LoVo (cell line): Measurements from ENCODE around the gene TBC1D25.
A peak's percentile ranks its signal among the peaks of the same experiment; 100 is the strongest.

ENCODE experiments used
- DNase-seq: peaks from one replicate; pipeline ENCODE4 v3.0.0-alpha.2; 2016; ENCODE audit warnings: low spot score

Gene TBC1D25, protein sequence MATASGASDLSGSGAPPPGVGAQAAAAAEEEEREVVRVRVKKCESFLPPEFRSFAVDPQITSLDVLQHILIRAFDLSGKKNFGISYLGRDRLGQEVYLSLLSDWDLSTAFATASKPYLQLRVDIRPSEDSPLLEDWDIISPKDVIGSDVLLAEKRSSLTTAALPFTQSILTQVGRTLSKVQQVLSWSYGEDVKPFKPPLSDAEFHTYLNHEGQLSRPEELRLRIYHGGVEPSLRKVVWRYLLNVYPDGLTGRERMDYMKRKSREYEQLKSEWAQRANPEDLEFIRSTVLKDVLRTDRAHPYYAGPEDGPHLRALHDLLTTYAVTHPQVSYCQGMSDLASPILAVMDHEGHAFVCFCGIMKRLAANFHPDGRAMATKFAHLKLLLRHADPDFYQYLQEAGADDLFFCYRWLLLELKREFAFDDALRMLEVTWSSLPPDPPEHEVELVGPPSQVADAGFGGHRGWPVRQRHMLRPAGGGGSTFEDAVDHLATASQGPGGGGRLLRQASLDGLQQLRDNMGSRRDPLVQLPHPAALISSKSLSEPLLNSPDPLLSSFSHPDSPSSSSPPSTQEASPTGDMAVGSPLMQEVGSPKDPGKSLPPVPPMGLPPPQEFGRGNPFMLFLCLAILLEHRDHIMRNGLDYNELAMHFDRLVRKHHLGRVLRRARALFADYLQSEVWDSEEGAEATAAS

DNA sequence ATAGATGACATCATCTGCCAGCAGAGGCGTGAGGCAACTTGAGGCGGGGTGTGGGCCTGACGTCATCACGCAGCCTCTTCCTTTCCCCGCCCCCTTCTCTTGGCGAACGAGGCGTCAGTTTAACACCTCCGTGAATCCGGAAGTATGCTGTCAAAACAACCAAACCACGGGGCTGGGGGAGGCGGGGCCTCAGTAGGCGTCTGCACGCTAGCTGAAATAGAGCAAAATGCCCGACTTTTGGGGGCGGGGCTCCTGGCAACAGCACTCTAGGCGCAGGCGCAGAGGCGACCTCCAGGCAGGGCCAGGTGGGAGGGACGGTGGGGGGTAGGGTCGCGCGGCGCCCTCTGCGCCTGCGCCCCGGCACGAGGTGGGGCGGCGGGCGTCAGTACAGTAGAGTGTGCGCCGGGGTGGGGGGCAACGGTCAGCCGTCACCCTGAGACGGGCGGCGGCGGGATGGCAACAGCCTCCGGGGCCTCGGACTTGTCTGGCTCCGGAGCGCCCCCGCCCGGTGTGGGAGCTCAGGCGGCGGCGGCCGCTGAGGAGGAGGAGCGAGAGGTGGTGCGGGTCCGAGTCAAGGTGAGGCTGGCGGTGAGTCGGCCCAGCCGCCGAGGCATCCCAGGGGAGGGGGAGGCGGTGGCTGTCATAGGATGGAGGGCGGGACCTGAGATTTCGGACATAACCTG, at the start of gene TBC1D25:
Gene TBC1D25 (plus strand): TSS at position 370 of the 683 bp plus-strand sequence. CDS start 84 bp downstream, at position 454.
- peak; percentile 91 for DNase-seq

DNA sequence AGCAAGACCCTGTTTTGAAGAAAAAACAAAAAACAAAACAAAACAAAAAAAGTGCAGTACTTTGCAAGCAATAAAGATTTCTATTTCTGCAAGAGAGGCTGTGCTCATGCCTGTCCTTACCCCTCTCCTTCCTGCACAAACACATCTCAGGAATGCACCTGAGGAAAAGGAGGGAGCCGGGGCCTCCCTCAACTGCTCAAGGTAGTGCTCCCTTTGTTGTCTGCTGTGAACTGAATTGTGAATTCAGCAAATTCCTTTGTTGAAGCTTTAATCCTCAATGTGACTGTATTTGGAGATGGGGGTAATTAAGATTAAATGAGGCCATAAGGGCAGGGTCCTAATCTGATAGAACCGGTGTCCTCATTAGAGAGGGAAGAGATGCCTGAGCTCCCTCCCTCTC, 49.6 kb upstream of the TBC1D25 start:
- DNase-seq = no peak

DNA sequence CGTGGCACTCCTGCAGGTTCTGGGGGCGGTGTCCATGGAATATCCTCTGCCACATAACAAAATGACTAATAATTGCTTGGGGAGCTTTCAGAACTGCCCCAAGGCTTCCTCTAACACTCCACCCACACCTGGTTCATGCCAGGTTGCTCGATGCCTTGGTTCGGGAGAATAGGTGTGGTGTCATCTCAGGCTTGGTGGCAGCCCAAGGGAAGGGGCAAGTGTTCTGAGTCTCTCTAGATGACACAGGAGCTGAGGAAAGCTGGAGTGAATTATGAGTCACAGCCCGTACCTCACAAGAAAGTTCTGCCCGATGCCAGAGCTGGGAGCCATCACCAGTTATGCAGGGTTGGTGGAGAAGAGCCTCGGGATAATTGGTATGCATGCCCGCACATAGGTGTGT, 48.9 kb upstream of the TBC1D25 start:
- DNase-seq = no peak

DNA sequence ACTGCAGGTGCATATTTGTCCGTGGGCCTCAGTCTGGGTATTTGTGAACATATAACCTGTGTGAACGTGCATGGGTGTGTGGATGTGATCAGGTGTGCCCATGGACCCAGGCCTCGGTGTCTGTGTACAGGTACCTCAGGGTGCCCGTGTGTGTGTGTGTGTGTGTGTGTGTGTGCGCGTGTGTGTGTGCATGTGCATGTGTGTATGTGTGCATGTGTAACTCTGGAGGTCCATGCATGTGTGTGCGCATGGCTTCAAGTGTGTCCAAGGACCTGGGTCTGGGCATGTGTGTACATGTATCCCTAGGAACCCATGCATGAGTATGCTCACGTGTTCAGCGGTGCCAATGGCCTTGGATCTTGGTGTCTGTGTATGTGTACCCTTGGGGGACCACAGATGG, 47.7 kb upstream of the TBC1D25 start:
- no peak for DNase-seq

DNA sequence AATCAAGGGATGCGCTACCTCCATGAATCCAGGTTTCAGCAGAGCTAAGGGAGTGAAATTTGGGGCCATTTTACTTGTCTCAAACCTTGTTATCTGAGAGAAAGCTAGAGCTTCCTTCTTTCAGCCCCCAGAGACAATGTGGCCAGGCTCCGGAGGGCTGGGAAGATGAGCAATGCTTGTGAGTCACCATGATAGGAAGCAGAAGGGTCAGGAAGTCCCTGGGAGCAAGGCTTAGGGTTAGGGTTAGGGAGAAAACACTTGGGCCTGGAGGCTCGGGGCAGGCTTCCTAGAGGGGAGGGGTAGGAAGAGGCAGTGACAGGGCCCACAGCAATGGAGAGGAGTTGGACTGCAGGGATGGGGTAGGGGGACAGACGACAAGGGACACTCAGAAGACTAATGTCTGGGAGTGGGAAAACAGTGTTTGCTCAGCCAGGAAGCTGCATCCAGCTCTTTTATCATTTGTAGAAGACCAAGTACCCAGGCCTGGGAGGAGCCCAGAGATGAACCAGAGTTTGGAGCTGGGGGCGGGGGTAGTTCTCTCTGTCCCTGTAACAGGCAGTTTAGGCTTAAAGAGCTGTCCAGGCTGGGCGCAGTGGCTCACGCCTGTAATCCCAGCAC, 47.1 kb upstream of the TBC1D25 start:
- DNase-seq = no peak

DNA sequence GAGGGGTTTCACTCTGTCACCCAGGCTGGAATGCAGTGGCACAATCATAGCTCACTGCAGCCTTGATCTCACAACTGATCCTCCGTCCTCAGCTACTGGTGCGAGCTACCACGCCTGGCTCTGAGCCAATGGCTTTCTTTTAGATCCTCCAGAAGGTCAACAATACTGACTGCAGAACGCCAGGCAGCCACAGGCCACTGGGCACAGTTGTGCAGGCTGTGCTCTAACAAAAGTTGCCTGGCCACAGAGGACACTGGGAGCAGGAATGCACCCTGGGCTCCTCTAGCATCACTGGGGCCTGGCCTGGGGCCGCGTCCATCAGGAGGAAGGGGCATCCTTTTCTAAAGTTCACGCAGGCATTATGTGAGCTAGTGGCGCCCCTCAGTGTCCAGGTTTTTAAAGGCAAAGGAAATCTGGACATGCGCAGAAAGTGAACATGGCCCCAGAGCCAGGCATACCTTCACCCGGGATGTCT, 45.6 kb upstream of the TBC1D25 start:
- no peak for DNase-seq

DNA sequence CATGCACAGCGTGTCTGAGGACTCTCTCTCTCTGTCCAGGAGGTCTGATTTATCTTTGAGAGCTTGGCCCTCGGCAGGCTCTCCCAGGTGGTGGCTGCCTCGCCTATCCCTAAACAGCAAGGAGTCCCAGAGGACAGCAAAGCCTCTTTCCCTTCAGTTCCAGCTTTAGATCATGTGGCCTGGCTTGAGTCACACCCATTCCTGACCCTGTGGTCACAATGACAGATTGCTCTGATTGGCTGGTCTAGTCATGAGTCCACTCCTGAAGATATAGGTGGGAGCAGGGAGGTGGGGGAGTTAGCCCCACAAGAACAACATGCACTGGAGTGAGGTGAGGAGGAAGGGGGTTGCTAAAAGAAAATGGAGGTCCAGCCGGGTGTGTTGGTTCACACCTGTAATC, 42.9 kb upstream of the TBC1D25 start:
- DNase-seq = no peak

DNA sequence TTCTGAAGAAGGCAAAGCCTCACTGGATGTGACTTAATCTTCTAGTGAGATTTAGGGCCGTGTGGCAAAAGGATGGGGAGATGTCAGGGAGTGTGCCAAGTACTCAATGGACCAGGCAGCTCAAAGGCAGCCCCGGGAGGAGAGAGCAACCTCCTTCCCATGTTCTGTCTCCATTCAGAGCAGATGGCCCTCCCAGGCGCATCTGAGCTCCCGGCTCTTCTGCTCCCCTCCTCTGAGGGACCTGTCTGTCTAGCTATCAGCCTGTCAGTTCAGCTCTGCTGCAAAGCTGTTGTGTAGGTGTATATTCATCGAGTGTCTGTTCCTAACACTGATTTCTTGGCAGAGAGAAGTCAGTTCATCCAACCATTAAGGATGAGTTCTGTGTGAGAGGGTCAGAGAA, 41.6 kb upstream of the TBC1D25 start:
- DNase-seq = no peak

DNA sequence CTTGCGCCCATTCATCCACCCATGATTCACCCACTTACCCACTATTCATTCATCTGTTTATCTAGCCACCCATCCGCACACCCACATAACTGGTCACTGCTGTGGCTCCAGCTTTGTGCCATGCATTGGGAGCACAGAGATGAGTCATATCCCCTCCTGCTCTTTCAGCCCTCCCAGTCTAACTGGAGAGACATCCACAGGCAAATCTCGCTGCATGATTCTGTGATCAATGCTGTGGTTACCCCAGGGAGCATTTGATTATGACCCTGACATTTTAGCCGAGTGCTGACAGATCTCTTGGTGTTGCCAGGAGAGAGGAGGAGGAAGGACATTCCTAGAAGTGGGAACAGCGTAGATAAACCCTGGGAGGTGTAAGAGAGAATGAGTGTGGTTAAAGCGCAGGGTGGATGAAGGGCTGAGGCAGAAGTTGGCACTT, 41.1 kb upstream of the TBC1D25 start:
- DNase-seq = no peak

DNA sequence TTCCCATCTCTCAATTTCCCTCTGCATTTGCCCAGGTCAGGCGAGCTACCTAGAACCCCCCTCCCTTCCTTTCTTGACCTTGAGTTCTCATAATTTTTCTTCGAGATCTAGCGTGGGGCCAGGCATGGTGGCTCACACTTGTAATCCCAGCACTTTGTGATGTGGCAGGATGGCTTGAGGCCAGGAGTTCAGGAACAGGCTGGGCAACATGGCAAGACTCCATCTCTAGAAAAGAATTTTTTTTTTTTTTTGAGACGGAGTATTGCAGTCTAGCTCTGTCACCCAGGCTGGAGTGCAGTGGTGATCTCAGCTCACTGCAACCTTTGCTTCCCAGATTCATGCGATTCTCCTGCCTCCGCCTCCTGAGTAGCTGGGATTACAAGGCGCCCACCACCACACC, 35.3 kb upstream of the TBC1D25 start:
- no peak for DNase-seq

DNA sequence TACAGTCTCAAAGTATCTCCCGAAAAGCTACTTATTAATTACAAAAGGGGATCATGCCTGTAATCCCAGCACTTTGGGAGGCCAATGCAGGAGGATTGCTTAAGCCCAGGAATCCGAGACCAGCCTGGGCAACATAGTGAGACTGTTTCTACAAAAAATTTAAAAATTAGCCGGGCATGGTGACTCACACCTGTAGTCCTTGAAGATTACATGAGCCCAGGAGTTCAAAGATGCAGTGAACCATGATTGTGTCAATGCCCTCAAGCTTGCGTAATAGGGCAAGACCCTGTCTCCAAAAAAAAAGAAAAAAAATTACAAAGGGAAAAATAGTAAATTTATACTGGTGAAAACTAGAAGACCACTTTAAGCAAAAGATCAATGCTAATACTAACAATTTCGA, 34.0 kb upstream of the TBC1D25 start:
- no peak for DNase-seq

DNA sequence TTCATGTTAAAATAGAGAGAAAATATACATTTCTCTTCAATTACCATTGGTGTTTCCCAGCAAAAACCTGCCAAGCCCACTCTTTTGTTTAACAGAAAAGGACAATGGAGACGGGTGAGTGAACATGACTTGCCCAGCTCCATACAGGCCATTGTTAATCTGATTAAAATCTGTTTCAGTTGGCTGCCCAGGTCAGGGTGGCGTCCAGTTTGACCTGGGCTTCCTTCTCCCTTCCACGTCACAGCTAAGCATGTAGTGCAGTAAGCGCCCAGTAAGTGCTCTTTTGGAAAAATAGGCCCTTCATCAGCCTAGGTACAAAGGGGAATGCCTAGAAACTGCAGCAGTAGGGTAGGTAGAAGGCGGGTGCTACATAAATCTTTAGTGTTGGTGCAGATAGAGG, 32.3 kb upstream of the TBC1D25 start:
- DNase-seq = no peak

DNA sequence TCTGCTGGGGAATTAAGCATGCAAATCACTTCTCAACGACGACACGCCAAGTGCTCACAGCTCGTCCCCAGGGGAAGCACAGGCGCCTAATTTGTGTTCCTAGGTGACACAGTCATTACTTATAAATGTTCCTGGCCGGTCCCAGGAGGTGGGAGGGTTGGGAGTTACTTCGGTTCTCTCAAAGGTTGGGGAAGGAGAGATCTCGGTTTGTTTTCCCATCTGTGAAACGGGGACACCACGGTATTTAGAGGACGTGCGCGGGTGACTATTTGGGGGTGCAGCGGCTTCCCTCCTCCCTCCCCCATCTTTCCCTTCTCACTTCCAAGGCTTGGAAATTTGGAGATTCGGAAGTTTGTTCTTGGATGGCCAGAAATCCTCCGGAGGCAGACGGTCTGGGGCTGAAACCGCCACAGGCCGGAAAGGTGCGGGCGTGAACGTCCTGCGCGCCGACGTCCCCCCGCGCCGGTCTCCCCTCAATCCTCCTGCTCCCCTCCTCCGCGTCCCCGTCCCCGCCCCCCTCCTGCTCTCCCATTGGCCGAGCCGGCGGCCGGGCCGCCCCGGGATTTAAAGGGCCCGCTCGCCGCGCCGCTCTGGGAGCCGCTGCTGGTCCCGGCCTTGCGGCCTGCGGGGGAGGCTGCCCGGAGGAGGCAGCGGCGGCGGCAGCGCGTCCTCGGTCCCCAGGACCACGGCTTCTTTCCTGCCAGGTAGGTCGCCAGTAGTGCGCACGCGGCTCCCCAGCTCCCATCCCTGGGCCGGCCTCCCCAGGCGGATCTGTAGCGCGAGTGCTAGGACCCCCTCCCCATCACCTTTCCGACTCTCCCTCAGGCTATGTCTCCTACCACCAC, 30.9 kb upstream of the TBC1D25 start, which contains the start of gene PORCN:
Gene PORCN (plus strand): TSS at position 593 of the 845 bp plus-strand sequence. CDS start 829 bp downstream, outside the sequence.
- peak; percentile 65 for DNase-seq

DNA sequence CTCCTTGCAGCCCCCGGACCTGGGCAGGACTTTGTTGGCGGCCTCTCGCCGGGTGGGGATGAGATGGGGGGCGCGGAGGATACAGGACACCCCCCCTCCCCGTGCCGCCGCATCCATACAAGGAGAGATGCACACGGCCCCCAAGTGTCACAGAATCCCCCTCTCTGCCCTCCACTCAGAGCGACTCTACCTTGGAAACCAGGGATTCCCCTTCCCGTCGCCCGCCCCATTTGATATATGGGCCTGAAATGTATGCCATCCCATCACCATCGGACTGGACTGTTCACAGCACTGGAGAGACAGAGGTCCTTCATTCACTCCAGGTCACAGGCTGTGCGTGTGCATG, 30.3 kb upstream of the TBC1D25 start:
- DNase-seq = no peak

DNA sequence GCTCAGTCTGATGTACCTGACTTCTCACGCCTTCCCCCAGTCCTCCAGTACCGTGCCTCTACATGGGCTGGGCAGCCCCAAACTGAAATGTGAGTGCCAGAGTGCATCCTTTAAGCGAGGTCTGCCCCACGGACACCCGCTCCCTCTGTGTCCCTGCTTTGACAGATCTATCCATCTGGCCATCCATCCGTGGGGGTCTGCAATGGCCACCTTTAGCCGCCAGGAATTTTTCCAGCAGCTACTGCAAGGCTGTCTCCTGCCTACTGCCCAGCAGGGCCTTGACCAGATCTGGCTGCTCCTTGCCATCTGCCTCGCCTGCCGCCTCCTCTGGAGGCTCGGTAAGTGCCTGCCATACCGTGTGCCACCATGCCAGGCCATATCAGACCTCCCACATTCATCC, 29.9 kb upstream of the TBC1D25 start:
- no peak for DNase-seq

DNA sequence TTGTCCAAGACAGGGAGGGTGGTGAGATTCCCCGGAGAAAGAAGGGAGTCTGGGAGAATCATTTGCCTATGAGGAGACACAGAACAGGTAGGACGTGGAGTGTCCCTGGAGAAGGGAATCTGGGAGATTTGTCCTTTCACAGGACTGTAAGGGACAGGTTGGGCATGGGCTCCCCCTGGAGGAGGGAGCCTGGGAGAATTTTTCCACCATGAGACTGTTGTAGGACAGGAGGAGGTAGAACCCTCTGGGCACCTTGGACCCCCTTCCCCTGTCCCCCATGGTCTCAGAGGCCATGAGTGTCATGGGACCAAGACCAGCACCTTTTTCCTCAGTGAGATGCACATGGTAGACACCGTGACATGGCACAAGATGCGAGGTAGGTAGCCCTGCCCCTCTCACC, 28.0 kb upstream of the TBC1D25 start:
- DNase-seq = no peak

DNA sequence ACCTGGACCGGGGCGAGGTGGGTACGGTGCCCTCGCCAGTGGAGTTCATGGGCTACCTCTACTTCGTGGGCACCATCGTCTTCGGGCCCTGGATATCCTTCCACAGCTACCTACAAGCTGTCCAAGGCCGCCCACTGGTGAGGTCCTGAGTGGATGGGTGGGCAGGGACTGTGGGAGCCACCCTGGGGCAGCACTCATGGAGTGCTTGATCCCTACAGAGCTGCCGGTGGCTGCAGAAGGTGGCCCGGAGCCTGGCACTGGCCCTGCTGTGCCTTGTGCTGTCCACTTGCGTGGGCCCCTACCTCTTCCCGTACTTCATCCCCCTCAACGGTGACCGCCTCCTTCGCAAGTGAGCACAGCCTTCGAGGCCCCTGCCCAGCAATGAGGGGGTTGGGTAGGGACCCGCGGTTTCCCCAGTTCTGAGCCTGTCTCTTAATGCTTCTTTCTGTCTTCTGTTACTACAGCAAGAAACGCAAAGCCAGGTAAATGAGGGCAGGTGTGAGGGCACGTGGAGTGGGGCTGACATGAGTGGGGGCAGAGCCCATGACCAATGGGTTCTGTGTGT, 27.1 kb upstream of the TBC1D25 start:
- no peak for DNase-seq

DNA sequence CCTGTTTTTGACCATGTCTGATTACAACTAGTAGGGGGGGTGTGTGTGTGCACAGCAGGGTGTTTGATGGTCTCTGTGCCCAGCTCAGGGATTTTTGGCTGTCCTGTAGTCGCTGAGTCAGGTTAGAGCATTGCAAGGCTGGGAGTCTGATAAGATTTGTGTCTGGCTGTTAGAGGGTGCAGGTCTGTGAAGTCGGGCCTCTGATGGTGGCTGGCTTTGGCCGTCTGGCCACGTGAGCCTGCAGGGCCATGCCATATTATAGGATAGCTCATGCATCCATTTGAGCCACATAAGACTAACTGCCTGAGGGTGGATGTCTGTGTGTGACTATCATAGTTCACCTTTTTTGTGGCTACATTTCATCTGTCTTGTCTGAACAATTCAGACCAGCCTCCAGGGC, 25.8 kb upstream of the TBC1D25 start:
- DNase-seq = no peak

DNA sequence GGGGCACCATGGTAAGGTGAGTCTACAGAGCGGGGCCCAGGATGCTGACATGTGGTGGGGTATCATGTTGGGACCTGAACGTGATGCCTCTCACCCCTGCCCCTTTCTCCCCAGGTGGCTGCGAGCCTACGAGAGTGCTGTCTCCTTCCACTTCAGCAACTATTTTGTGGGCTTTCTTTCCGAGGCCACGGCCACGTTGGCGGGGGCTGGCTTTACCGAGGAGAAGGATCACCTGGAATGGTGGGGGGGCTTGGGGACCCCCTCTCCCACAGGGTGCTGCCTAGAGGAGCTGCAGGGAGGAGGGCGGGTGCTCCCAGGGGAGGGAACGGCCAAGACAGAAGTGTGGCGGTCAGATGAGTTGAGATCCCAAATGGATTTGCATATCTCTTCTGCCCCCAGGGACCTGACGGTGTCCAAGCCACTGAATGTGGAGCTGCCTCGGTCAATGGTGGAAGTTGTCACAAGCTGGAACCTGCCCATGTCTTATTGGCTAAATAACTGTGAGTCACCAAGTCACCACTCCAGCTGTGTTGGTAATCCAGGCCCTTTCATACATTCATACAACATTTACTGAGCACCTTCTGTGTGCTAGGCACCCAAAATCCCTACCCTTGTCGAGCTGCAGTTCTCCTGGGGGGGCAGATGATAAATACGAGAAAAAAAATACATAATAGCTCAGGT, 25.2 kb upstream of the TBC1D25 start:
- DNase-seq = no peak

DNA sequence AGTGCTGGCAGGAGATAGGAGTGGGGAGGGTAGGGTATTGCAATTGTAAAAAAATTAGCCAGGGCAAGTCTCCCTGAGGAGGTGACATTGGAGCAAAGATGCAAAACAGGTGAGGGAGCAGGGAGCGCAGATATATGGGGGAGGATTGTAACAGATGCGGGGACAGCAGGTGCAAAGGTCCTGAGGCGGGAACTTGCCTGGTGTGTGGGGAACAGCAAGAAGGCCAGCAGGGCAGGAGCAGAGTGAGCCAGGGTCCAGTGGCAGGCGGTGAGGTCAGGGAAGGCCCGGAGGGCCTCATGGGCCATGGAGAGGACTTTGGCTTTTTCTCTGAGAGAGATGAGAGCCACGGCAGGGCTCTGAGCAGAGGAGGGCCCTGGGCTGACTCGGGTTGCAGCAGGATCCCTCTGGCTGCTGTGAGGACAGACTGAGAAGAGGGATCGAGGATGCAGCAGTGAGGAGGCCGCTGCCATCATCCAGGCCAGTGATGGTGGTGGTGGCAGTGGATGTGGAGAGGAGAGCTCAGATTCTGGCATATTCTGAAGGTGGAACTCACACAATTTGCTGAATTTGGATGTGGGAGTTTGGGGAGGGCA, 24.6 kb upstream of the TBC1D25 start:
- no peak for DNase-seq
